SHP77 treated with DMSO at 0.1 percent for 48 hours (cell line): ENCODE measurements around the gene ILF2.

Source experiments
- DNase-seq: peaks from one replicate; lab custom pipeline; 2025; lab: John Stamatoyannopoulos, UW

The ILF2 gene

DNA sequence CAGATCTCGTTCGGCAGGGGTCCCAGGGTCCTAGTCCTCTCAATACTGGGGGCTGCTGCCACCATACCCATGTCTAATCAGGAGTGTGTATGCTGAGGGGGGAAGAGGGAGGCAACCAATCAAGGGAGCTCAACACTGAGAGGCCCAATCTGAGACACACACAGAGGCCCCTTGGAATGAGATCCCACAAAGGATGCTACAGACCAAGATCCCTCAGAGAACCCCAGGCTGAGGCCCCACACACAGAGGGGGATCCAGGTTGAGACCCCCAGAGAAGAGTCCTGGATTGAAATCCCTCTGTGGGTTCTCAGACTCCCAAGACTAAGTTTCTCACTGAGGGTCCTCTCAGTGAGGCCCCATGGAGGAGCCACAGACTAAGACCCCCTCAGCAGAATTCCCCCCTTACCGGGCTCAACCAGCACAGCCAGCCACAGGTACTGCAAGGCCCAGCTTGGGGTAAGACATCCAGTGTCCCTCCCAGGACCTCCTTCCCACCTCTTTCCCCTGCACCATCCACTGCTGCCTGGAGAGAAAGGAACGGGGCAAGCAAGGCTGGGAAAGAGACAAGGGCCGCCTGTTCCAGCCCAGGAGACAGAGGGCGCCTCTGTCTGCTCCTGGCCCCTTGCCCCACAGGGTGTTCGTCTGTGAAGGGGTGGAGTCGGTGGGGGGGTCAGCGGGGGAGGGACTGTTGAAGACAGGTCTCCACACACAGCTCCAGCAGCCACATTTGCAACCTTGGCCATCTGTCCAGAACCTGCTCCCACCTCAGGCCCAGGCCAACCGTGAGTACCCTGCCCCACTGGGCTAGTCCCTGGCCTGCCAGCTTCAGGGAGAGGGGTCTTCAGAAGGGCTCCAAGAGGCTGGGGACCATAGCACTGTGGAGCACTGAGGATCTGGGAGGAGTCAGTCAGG is 42.8 kb downstream of the ILF2 start, which contains the start of gene S100A1:
TSS of gene S100A1 (plus strand) at position 720 of the 912 bp plus-strand sequence. CDS start 2,088 bp downstream, outside the sequence.
- DNase-seq = no peak

DNA sequence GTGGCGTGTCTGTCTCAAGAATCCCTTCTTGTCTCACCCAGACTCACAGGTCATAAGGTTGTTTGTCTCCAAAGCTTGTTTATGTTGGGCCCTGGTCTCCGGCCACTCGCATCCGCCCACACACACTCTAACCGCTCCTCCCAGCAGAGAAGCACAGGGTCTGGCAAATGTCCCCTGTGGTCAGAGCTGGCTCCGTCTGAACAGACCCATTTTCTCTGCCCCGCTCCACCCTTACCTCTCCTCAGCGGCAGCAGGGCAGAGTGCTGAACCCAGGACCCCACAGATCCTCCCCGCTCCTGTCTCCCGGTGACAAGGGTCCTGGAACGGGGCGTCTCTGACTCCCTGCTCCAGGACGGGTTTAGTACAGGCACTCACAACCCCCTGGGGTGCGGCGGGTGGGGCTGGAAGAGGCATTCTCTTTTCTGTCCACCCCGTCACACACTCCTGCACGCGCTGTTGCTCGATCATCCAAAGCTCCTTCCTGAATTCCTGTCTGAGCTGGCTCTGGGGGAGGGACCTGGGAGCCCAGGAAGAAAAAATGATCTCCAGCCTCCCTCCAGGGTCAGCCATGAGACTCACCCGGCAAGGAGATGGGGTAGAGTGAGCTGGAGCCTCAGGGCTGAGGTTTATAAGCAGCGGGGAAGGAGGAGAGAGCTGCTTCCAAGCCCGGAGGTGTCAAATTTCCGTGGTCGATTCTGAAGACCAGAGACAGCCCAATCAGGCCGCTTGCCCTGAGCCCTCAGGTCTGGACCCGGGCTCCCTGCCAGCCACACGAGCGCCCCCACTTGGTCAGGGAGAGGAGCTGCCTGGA is 43.7 kb downstream of the ILF2 start, which contains the start of gene S100A13:
TSS of gene S100A13 (minus strand) at position 602 of the 811 bp plus-strand sequence. CDS start 1,033 bp downstream, outside the sequence.
- DNase-seq = peak; percentile 91

- no peak for DNase-seq
These were observed 44.3 kb downstream of the ILF2 start for GRCh38 chr1:153626477-153626903.

GRCh38 chr1:153624965-153625611 is 45.7 kb downstream of the ILF2 start:
- DNase-seq = no peak

DNA sequence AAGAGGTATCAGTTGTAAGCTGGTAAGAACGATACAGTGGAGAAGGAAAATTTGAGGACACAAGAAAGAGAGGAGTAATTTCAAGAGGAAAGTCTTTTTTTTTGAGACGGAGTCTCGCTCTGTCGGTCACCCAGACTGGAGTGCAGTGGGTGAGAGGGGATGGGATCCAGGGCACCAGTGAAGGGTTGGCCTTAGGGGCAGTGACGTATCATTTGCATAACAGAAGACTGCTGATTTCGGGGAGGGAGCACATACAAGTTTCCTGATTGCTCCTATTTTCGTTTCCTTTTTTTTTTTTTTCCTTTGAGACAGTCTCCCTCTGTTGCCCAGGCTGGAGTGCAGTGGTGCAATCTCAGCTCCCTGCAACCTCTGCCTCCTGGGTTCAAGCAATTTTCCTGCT is 47.7 kb downstream of the ILF2 start:
- DNase-seq = no peak

DNA sequence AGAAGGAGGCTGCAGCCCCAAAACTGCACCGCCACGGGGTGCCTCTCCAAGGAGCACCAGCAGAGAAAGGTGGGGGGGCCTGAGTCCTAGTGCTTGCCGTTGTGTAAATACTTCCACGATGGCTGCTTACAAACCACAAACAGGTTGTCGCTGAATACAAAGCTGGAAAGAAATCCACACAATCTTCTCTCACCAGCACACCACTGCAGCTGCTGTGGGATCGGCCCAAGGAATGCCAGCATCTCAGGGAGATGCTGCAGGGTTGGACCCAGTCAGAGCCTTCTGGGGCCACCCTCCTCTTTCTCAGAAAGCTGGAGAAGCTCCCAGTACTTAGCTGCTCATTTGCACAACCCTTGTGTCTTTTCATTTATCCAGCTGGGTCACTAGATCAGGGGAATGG is 51.6 kb downstream of the ILF2 start:
- DNase-seq = no peak

DNA sequence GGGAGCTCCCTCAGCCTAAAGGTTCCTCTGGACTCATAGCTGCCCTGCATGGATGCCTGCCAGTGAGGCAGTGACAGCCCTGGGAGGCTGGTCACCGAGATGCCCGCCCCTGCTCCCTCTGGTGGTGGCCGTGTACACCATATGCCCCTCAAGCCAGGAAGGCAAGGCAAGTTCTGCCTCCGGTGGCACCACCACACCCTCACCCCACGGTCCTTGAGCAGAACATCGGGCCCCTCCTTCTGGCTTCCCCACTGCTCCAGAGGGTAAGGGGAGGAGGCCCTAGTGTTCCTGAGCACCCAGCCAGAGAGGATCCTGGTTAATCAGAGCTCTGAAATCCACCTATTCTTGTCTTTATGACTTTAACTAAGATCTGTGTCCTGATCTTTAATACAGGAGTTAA is 53.1 kb downstream of the ILF2 start:
- DNase-seq = peak; percentile 74

DNA sequence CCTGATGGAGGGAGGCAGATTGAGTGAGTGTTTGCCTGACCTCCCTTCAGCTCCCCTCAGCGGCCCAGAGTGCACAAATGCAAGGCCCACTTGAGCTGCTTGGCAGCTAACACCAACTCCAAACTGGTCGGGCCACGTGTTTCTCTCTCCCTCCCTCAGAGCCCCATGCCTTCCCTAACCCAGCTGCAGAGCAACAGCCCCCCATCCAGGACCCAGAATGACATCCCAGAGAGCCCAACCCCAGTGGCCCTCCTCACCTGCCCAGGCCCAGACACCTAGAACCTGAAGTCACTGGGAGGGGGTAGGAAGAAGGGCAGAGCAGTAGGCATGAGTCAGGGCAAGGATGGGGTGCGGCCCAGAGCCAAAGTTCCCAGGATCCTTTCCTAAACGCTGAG is 53.9 kb downstream of the ILF2 start:
- DNase-seq = no peak

- no peak for DNase-seq
These were observed 54.5 kb downstream of the ILF2 start, which contains the start of gene S100A14 for GRCh38 chr1:153616144-153616916. S100A14 (minus strand) TSS chr1:153616325; CDS start chr1:153615858, 467 bp downstream.

DNA sequence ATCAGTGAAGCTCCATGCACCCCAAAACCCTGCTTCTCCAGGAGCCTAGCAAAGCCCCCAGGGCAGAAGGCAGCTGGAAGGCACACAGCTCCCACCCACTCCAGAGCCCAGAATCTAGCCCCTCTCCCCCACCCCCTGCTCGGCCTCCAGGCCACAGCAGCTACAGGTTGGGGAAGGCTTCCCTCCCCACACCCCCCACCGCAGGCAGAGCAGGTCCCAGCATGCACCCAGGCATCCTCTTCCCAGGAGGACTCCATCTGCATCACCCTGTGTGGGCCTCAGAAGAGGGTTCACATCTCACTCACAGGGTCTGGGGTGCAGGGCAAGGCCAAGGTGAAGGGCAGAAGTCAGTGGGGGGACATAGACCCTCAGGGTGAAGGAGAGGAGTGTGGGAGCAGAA is 55.4 kb downstream of the ILF2 start:
- DNase-seq = no peak

GRCh38 chr1:153614906-153615305 is 55.9 kb downstream of the ILF2 start:
- no peak for DNase-seq

GRCh38 chr1:153614189-153614900 is 56.4 kb downstream of the ILF2 start:
- no peak for DNase-seq

- no peak for DNase-seq
These were observed 57.4 kb downstream of the ILF2 start for GRCh38 chr1:153613406-153613805.

GRCh38 chr1:153612755-153613331 is 58.0 kb downstream of the ILF2 start, which contains the start of gene S100A16:
S100A16 (minus strand) TSS chr1:153613137; CDS start chr1:153608151, 4,986 bp downstream.
- no peak for DNase-seq

GRCh38 chr1:153612111-153612754 is 58.6 kb downstream of the ILF2 start:
- no peak for DNase-seq
